ENCODE measurements around the gene GYPA.
"Not testable (repeated sequence)": the region's sequence is repeated elsewhere in the genome, so short reads cannot be mapped to it uniquely, and the experiment has no call there.

GRCh38 chr4:144082053-144082452 lies 58.5 kb downstream of the GYPA start:
- not testable (repeated sequence) for TF ChIP-seq CTCF (conservative IDR thresholded peaks at IDR 0.05; ENCODE audit: low read depth, low read length); EZH2 (IDR thresholded peaks at IDR 0.05; ENCODE audit: borderline replicate concordance, low read depth, low read length, poor library complexity, severe bottlenecking)

Data from A673 (cell line).